B cell (primary cell): ENCODE measurements around the gene SEMA4D. TPM values are rescaled to one million over a fixed set of nuclear protein-coding genes. Genes with fewer than 3 reads are reported as not detected.

Experiments
- ATAC-seq: fragments of 200-7000 bp; cut with Tn5 transposase; one replicate; pipeline ENCODE4 v1.10.0; 2021; ENCODE audit warnings: low read depth, mild to moderate bottlenecking, moderate number of reproducible peaks, moderate library complexity
- CTCF ChIA-PET: fragments of 350-600 bp; sonication (Branson Sonifier 250); formaldehyde crosslinking; loops from one replicate; lab custom pipeline; 2021; ENCODE audit warnings: antibody characterized with exemption, inconsistent platforms; lab: Charles Lee
- POLR2A ChIA-PET: fragments of 350-600 bp; sonication (Branson Sonifier 250); formaldehyde crosslinking; loops from one replicate; lab custom pipeline; 2021; ENCODE audit warnings: antibody characterized with exemption; lab: Charles Lee
- DNase-seq: peaks from one replicate; pipeline ENCODE4 v3.0.0; 2013
- H2AFZ ChIP-seq: 2 replicates; pipeline ENCODE4 v1.6.1; 2012; ENCODE audit warnings: mild to moderate bottlenecking, low read depth, low read length; ENCODE audit not compliant: insufficient read depth, poor library complexity, severe bottlenecking
- H3K27ac ChIP-seq, 2 donors: 1 replicate in 1 of 2; 2 replicates in 1 of 2; pipeline ENCODE4 v1.5.1; 2012 to 2013; ENCODE audit warnings: low read length in 2 of 2, mild to moderate bottlenecking in 2 of 2, moderate library complexity in 1 of 2
- H3K27me3 ChIP-seq, 4 experiments: fragments of 200-600 bp in 1 of 4; sonication (generic) in 1 of 4; replicated peaks in 1 of 4; 1 replicate in 2 of 4; 2 replicates in 2 of 4; pipeline versions ENCODE4 v1.6.1 to v1.7.0; 2013 to 2016; ENCODE audit warnings: low read length in 3 of 4, mild to moderate bottlenecking in 2 of 4, mixed read lengths in 1 of 4, moderate library complexity in 1 of 4; ENCODE audit not compliant: insufficient read depth in 4 of 4, control insufficient read depth in 3 of 4; ENCODE audit errors: control extremely low read depth in 1 of 4
- H3K36me3 ChIP-seq, 2 experiments: replicated peaks in 1 of 2; 1 replicate in 1 of 2; 2 replicates in 1 of 2; pipeline versions ENCODE4 v1.6.1 to v1.7.1; 2013; ENCODE audit warnings: low read length in 1 of 2; ENCODE audit not compliant: insufficient read depth in 2 of 2, control insufficient read depth in 1 of 2; ENCODE audit errors: control extremely low read depth in 1 of 2, extremely low read depth in 1 of 2
- H3K4me1 ChIP-seq, 2 donors: fragments of 200-600 bp in 1 of 2; sonication (generic) in 1 of 2; 1 replicate in 1 of 2; 2 replicates in 1 of 2; pipeline versions ENCODE4 v1.5.1 to v1.6.1; 2013 to 2017; ENCODE audit warnings: low read length in 2 of 2; ENCODE audit not compliant: control insufficient read depth in 2 of 2, insufficient read depth in 2 of 2
- H3K4me2 ChIP-seq: replicated peaks from 2 replicates; pipeline ENCODE3; 2012; ENCODE audit warnings: mild to moderate bottlenecking, low read depth, low read length; ENCODE audit not compliant: poor library complexity, severe bottlenecking
- H3K4me3 ChIP-seq, 5 experiments: fragments of 200-600 bp in 1 of 5; sonication (generic) in 1 of 5; 1 replicate in 3 of 5; 2 replicates in 2 of 5; pipeline versions ENCODE4 v1.5.1 to v1.7.0; 2011 to 2016; ENCODE audit warnings: low read length in 4 of 5, mild to moderate bottlenecking in 4 of 5, low read depth in 2 of 5, control low read depth in 1 of 5, moderate library complexity in 1 of 5; ENCODE audit not compliant: insufficient read depth in 1 of 5; ENCODE audit errors: control extremely low read depth in 1 of 5, extremely low read depth in 1 of 5
- H3K79me2 ChIP-seq: fragments of 200-600 bp; sonication (generic); one replicate; pipeline ENCODE4 v1.6.0; 2016; ENCODE audit warnings: low read length; ENCODE audit not compliant: control insufficient read depth, insufficient read depth
- H3K9ac ChIP-seq: fragments of 200-600 bp; sonication (generic); 2 replicates; pipeline ENCODE4 v1.6.1; 2017; ENCODE audit warnings: mild to moderate bottlenecking, low read length, moderate library complexity
- H3K9me3 ChIP-seq, 3 donors: one replicate each; pipeline versions ENCODE4 v1.6.1 to v1.7.1; 2013; ENCODE audit warnings: low read length in 2 of 3; ENCODE audit not compliant: control insufficient read depth in 2 of 3, insufficient read depth in 1 of 3; ENCODE audit errors: control extremely low read depth in 1 of 3
- H4K20me1 ChIP-seq: 2 replicates; pipeline ENCODE4 v1.6.0; 2012; ENCODE audit warnings: mild to moderate bottlenecking, low read length; ENCODE audit not compliant: insufficient read depth, control insufficient read depth, poor library complexity, severe bottlenecking
- H3K27ac Mint-ChIP-seq: one replicate; pipeline ENCODE4 v1.8.0; 2021; ENCODE audit warnings: mixed read lengths
- H3K27me3 Mint-ChIP-seq: one replicate; pipeline ENCODE4 v1.8.0; 2021; ENCODE audit warnings: mixed read lengths
- H3K4me1 Mint-ChIP-seq: one replicate; pipeline ENCODE4 v1.8.0; 2021; ENCODE audit warnings: mixed read lengths
- H3K4me3 Mint-ChIP-seq: one replicate; pipeline ENCODE4 v1.8.0; 2021; ENCODE audit warnings: mixed read lengths
- H3K9me3 Mint-ChIP-seq: one replicate; pipeline ENCODE4 v1.8.0; 2022; ENCODE audit warnings: mixed read lengths; ENCODE audit not compliant: insufficient read depth
- EZH2 ChIP-seq: IDR thresholded peaks from 2 replicates; pipeline ENCODE4 v1.6.1; 2012; ENCODE audit warnings: borderline replicate concordance, low read depth, mild to moderate bottlenecking, moderate library complexity, low read length; ENCODE audit not compliant: insufficient read depth, poor library complexity, severe bottlenecking
- WGBS: methylation state at CpG from one replicate; pipeline ENCODE4 v1.1.5; 2013; ENCODE audit warnings: missing lambda C conversion rate; ENCODE audit not compliant: insufficient coverage; 5-methylcytosine and 5-hydroxymethylcytosine counted together
- intact Hi-C: fragments of 100-400 bp; cut with micrococcal nuclease; formaldehyde crosslinking; loops from one replicate; pipeline ENCODE4 v1.10.0; 2022
- polyA plus RNA-seq: library from polyadenylated mRNA; depleted of rRNA; stranded (reverse); fragments of >200 nt; gene quantifications from 2 replicates; pipeline ENCODE4 v1.2.3, GENCODE V29; 2012
- total RNA-seq, 2 donors: library from RNA; stranded (reverse); fragments of 120-200 nt in 1 of 2; gene quantifications; 1 replicate in 1 of 2; 2 replicates in 1 of 2; pipeline versions ENCODE4 v1.2.3 to v1.2.4, GENCODE V29; 2013 to 2022
- TF ChIP-seq, protein P1 (sequence below): fragments of 200-600 bp; IDR thresholded peaks from one replicate; pipeline ENCODE4 v1.8.0; 2022; ENCODE audit warnings: antibody characterized with exemption, mild to moderate bottlenecking

The SEMA4D gene
- total and polyA plus RNA-seq, 2 donors (not counting 1 experiment from before 2014, with no cell fraction given) = 53.6 to 231 TPM

DNA sequence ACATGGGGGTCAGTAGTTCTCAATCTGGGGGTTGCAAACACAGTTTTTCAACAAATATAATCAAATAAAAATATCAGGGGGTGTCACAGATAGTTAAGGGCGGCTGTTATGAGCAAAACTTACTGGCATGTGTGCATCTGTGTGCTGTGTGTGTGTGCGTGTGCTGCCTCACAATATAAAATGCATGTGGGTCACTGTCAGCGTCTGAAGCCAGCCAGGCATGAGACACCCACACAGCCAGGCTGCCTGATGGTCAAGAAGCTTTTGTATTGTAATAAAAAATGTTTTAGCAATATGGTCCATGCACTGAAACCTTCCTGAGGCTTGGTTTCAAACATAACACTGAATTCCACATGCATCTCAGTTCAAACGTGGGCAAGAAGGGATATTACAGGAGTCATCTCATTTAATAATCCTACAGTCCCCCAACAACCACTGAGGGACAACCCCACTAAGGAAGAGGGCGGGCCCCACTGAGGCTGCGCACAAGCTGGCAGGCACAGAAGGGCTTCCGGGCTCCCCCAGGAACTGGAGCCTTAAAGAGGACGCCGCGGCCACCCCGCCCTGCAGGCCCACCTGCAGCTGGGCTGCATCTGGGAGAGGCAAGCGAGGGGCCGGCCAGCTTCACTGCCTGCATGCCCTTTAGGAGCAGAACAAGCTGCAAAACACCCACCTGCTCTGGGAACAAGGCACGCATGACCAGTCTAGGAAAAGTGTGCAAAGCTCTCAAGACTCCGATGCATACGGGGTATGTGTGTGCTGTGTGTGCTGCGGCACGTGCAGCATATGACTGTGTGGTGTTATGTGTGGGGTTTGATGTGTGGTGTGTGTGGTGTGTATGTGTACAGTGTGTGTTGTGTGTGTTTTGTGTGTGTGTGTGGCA, 14.1 kb downstream of the SEMA4D start:
- H2AFZ ChIP-seq = peak overlapping the region; percentile 58
- Mint-ChIP-seq H3K4me1 (peaks cover 81% of the 10 kb centered on the region), H3K27ac (peak overlapping the region; percentile 93), H3K9me3 (no peaks in the 10 kb centered on the region), H3K4me3 (peak overlapping the region; percentile 91), H3K27me3 (no peaks in the 10 kb centered on the region)
- ATAC-seq (peak; percentile 76), DNase-seq (peak; percentile 73)
- H3K79me2 ChIP-seq = peaks cover 86% of the 10 kb centered on the region
- H3K4me3 ChIP-seq = peak overlapping the region; percentile 39 to 86 (median 58)
- ChIA-PET POLR2A (interaction anchor here (1.4 to 2.1 kb wide), 2 partner anchors 11 to 65 kb away, joined by 5 to 6 read pairs; no protein-coding TSS in a partner anchor), CTCF (interaction anchor here (0.5 to 4.3 kb wide), 5 partner anchors 14 to 111 kb away, joined by 3 to 36 read pairs (median 4); no protein-coding TSS in a partner anchor)
- H3K27ac ChIP-seq = peak overlapping the region; percentile 48 to 84
- 5% methylated on average over 14 of the region's 18 CpGs for WGBS
- TF ChIP-seq, protein P1, sequence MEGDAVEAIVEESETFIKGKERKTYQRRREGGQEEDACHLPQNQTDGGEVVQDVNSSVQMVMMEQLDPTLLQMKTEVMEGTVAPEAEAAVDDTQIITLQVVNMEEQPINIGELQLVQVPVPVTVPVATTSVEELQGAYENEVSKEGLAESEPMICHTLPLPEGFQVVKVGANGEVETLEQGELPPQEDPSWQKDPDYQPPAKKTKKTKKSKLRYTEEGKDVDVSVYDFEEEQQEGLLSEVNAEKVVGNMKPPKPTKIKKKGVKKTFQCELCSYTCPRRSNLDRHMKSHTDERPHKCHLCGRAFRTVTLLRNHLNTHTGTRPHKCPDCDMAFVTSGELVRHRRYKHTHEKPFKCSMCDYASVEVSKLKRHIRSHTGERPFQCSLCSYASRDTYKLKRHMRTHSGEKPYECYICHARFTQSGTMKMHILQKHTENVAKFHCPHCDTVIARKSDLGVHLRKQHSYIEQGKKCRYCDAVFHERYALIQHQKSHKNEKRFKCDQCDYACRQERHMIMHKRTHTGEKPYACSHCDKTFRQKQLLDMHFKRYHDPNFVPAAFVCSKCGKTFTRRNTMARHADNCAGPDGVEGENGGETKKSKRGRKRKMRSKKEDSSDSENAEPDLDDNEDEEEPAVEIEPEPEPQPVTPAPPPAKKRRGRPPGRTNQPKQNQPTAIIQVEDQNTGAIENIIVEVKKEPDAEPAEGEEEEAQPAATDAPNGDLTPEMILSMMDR = no peak
- no peak for TF ChIP-seq EZH2
- H3K27me3 ChIP-seq = no peaks in the 10 kb centered on the region
- intact Hi-C loops = loop anchor here (1.0 to 2.0 kb wide), 4 partner anchors 15 to 165 kb away; partner anchors contain the start of genes SECISBP2 and SEMA4D
- peaks cover 0 to 8% (median 0%) of the 10 kb centered on the region in 3 donors for H3K9me3 ChIP-seq
- H3K36me3 ChIP-seq = peaks cover 2 to 19% of the 10 kb centered on the region in 2 experiments
- peaks cover 38% of the 10 kb centered on the region for H4K20me1 ChIP-seq
- peak overlapping the region; percentile 85 for H3K4me2 ChIP-seq
- peaks cover 47 to 50% of the 10 kb centered on the region in 2 donors for H3K4me1 ChIP-seq
- peak overlapping the region; percentile 71 for H3K9ac ChIP-seq
